Vagina (tissue), 2 donors: Measurements from ENCODE around the gene ENTREP1. TPM values are rescaled to one million over a fixed set of nuclear protein-coding genes. Genes with fewer than 3 reads are reported as not detected.
"Not testable (repeated sequence)": the region's sequence is repeated elsewhere in the genome, so short reads cannot be mapped to it uniquely, and the experiment has no call there.

Source experiments
- DNase-seq, 2 donors: peaks; one replicate each; pipeline ENCODE4 v3.0.0-alpha.2; 2017; ENCODE audit errors: extremely low spot score in 2 of 2
- H3K27ac ChIP-seq: fragments of 200-600 bp; sonication (generic); one replicate; pipeline ENCODE4 v1.5.1; 2019
- H3K27me3 ChIP-seq: fragments of 200-600 bp; sonication (generic); one replicate; pipeline ENCODE4 v1.5.1; 2019
- H3K36me3 ChIP-seq, 2 donors: fragments of 200-600 bp; sonication (generic); one replicate each; pipeline ENCODE4 v1.5.1; 2017 to 2019
- H3K4me1 ChIP-seq: fragments of 200-600 bp; sonication (generic); one replicate; pipeline ENCODE4 v1.5.1; 2019
- H3K4me3 ChIP-seq, 2 donors: fragments of 200-600 bp; sonication (generic); 1 replicate in 1 of 2; 2 replicates in 1 of 2; pipeline ENCODE4 v1.5.1; 2016 to 2019
- H3K9me3 ChIP-seq: fragments of 200-600 bp; sonication (generic); one replicate; pipeline ENCODE4 v1.5.1; 2019
- POLR2A ChIP-seq, 2 donors: fragments of 450-650 bp; IDR thresholded peaks; one replicate each; pipeline ENCODE4 v1.6.1; 2017; ENCODE audit warnings: antibody characterized with exemption in 2 of 2, mild to moderate bottlenecking in 2 of 2, moderate library complexity in 2 of 2
- POLR2AphosphoS5 ChIP-seq, 2 donors: sonication (generic); formaldehyde crosslinking; IDR thresholded peaks; one replicate each; pipeline ENCODE4 v1.9.0; 2017; ENCODE audit warnings: antibody characterized with exemption in 2 of 2, mild to moderate bottlenecking in 2 of 2, low read depth in 1 of 2; ENCODE audit not compliant: insufficient read depth in 1 of 2
- intact Hi-C: fragments of 100-400 bp; cut with DNase I; formaldehyde crosslinking; loops from one replicate; pipeline ENCODE4 v1.15.1; 2023
- total RNA-seq: library from RNA; depleted of rRNA; stranded (reverse); fragments of >200 nt; gene quantifications from one replicate; pipeline ENCODE4 v1.2.3, GENCODE V29; 2016
- TF ChIP-seq, protein P1 (sequence below), 3 experiments: fragments of 450-650 bp in 2 of 3; fragments of 200-600 bp in 1 of 3; sonication (generic) in 1 of 3; IDR thresholded peaks; one replicate each; pipeline ENCODE4 v1.5.1; 2017 to 2019; ENCODE audit warnings: antibody characterized with exemption in 3 of 3, mild to moderate bottlenecking in 2 of 3, moderate library complexity in 2 of 3

ENTREP1 gene
- total RNA-seq, 1 donor from 2014 or later, result 12.5 TPM

DNA sequence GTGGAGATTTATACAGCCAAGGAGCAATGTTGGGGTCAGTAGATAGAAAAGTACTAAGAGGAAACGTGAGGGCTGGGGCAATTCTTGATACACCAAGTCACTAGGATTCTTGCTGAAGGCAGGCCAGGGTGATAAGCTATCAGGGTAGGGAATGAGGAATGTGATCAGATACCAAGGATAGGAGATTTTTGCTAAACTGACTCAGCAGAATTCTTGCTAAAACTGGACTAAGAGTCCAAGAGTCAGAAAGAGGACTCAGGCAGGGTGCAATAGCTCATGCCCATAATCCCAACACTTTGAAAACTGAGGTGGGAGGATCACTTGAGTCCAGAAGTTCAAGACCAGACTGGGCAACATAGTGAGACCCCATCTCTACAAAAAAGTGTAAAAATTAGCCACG, 71.7 kb downstream of the ENTREP1 start:
- Histone ChIP-seq H3K27me3 (no peaks in the 10 kb centered on the region), H3K27ac (no peak overlapping the region), H3K36me3 (no peaks in the 10 kb centered on the region), H3K4me1 (no peaks in the 10 kb centered on the region), H3K9me3 (no peaks in the 10 kb centered on the region), H3K4me3 (no peak overlapping the region)
- intact Hi-C loops, result no loop called here
- no peak for DNase-seq
- TF ChIP-seq POLR2A (IDR thresholded peaks at IDR 0.05), result no peak

DNA sequence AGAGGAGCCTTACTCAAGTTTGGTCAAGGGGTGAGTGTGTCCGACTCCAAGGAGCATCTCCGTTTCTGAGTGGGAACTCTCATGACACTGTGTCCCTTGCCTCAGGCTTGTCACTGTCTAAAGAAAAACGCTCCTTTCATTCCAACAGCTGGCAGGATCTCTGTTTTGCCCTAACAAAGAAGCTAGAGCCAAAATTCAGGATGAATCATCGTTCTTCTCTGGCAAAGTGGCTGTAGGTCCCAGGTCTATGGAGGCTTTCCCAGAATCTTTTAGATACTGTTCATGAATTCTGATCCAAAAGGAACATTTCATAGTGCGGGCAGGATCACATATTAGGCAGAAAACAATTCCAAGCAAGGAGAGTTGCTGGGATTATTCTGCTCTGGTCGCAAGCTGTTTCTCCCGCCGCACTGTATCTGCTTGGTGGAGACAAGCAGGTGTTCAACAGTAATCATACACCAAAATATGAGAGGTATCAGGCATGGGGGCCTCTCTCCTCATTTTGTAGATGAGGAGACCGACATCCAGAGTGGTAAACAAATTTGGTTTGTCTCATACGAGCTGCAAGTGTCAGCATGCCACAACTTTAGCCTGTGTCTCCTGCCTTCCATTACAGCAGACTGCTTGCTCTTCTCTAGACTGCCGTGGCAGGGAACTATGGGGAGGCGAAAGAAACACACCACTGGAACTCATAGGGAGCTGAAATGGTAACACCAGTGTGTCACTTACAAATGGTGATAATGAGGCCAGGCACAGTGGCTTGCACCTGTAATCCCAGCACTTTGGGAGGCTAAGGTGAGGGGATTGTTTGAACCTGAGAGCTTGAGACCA, 72.6 kb downstream of the ENTREP1 start:
- no peak for TF ChIP-seq POLR2A (IDR thresholded peaks at IDR 0.05)
- TF ChIP-seq, protein P1, sequence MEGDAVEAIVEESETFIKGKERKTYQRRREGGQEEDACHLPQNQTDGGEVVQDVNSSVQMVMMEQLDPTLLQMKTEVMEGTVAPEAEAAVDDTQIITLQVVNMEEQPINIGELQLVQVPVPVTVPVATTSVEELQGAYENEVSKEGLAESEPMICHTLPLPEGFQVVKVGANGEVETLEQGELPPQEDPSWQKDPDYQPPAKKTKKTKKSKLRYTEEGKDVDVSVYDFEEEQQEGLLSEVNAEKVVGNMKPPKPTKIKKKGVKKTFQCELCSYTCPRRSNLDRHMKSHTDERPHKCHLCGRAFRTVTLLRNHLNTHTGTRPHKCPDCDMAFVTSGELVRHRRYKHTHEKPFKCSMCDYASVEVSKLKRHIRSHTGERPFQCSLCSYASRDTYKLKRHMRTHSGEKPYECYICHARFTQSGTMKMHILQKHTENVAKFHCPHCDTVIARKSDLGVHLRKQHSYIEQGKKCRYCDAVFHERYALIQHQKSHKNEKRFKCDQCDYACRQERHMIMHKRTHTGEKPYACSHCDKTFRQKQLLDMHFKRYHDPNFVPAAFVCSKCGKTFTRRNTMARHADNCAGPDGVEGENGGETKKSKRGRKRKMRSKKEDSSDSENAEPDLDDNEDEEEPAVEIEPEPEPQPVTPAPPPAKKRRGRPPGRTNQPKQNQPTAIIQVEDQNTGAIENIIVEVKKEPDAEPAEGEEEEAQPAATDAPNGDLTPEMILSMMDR (IDR thresholded peaks at IDR 0.05), result no peak
- TF ChIP-seq POLR2AphosphoS5 (IDR thresholded peaks at IDR 0.05; ENCODE audit: insufficient read depth in 1 of 2, low read depth in 1 of 2), result no peak
- Histone ChIP-seq H3K9me3 (no peaks in the 10 kb centered on the region), H3K27ac (no peak overlapping the region), H3K4me1 (no peaks in the 10 kb centered on the region), H3K4me3 (no peak overlapping the region), H3K27me3 (no peaks in the 10 kb centered on the region), H3K36me3 (no peaks in the 10 kb centered on the region)
- no peak for DNase-seq
- intact Hi-C loops, result no loop called here

DNA sequence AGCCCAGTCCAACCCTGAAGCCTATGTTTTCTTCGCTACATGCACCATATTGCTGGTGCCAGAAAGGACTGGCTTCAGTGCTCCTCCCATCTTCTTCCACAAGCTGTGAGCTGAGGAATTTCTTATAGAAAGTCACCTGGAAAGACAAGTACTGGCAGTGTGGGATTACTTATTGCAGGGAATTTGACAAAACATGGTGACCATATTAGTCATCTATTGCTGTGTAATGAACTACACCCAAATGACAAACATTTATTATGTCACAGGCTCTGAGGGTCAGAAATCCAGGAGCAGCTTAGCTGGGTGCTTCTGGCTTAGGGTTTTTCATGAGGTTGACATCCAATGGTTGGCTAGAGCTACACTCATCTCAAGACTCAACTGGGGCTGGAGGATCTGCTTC, 75.5 kb downstream of the ENTREP1 start:
- intact Hi-C loops, result no loop called here
- Histone ChIP-seq H3K4me1 (no peaks in the 10 kb centered on the region), H3K36me3 (no peaks in the 10 kb centered on the region), H3K4me3 (no peak overlapping the region), H3K27ac (no peak overlapping the region), H3K27me3 (no peaks in the 10 kb centered on the region), H3K9me3 (no peaks in the 10 kb centered on the region)
- DNase-seq, result no peak
- TF ChIP-seq POLR2AphosphoS5 (IDR thresholded peaks at IDR 0.05; ENCODE audit: insufficient read depth in 1 of 2, low read depth in 1 of 2), result peak in 1 of 2 donors; percentile 25
- TF ChIP-seq, protein P1 (IDR thresholded peaks at IDR 0.05), result no peak

DNA sequence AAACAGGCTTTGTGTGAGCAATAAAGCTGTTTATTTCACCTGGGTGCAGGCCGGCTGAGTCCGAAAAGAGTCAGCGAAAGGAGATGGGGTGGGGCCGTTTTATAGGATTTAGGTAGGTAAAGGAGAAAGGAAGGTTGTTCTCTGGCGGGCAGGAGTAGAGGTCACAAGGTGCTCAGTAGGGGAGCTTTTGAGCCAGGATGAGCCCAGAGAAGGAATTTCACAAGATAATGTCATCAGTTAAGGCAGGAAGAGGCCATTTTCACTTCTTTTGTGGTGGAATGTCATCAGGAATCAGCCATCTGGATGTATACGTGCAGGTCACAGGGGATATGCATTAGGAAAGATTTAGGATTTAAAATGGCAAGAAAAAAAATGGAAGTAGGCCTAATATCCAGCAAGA, 84.9 kb downstream of the ENTREP1 start:
- H3K4me1 ChIP-seq, H3K36me3 ChIP-seq, H3K4me3 ChIP-seq, H3K27ac ChIP-seq, DNase-seq, H3K27me3 ChIP-seq, H3K9me3 ChIP-seq, intact Hi-C loops: not testable (repeated sequence)

DNA sequence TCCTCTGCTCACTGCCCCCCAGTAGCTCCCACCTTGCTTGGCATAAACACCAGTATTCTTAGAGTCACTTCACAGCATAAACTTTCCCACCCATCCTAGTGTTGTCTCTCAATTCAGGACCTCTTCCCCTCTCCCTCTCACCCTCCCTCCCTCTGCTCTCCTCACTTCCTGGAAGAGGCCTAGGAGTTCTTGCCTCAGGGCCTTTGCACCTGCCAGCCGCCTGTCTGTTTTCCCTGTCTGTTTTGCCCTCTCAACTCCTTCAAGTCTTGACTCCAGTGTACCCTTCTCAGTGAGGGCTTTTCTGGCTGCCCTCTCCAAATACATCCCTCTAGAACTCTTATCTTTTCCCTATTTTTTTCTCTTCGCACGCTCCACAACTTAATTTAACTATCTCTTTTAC, 86.2 kb downstream of the ENTREP1 start:
- H3K4me3 ChIP-seq, result no peak overlapping the region
- H3K27me3 ChIP-seq, result no peaks in the 10 kb centered on the region
- H3K4me1 ChIP-seq, result no peaks in the 10 kb centered on the region
- TF ChIP-seq POLR2A (IDR thresholded peaks at IDR 0.05) (no peak), POLR2AphosphoS5 (IDR thresholded peaks at IDR 0.05; ENCODE audit: insufficient read depth in 1 of 2, low read depth in 1 of 2) (no peak)
- TF ChIP-seq, protein P1 (IDR thresholded peaks at IDR 0.05), result no peak
- no peak for DNase-seq
- no peaks in the 10 kb centered on the region for H3K36me3 ChIP-seq
- H3K27ac ChIP-seq, result no peak overlapping the region
- H3K9me3 ChIP-seq, result no peaks in the 10 kb centered on the region
- intact Hi-C loops, result no loop called here

DNA sequence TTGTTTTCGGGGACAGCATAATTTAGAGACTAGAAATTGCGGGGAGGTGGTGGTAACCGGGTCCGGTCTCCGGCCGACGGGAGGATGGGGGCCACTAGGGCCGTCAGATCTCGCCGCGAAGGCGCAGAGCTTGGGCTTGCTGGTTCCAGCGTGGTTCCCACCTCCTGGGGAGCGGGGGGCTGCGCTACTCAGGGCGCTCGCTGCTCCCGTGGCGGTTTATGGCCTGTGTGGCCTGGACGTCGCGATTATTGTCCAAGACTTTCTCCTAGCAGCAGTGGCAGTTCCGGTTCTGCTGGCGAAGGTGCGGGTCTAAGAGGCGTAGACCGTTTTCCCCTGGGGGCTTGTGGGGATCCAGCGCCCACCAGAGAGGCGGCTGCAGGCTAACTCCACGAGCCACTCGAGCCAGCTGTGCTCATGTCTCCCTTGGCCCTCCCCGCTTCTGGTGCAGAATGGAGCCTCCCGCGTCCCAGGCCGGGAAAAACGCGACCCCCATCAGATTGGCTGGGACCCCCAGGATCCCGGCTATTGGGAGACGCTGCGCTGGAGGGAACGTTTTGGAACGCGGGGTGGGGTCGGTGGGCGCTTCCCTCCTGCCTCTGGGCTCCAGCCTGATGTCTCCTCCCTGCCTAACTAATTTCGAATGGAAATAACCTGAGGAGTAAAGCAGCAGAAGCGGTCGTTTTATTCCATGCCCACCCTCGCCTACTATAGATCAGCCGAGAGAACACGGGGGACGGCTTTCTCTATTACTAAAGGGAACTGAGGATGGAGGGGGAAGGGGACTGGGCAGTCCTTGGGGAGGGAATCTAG, 87.1 kb downstream of the ENTREP1 start:
- H3K27ac ChIP-seq, result no peak overlapping the region
- H3K36me3 ChIP-seq, result no peaks in the 10 kb centered on the region
- no peaks in the 10 kb centered on the region for H3K27me3 ChIP-seq
- DNase-seq, result no peak
- no peak for TF ChIP-seq POLR2AphosphoS5 (IDR thresholded peaks at IDR 0.05; ENCODE audit: insufficient read depth in 1 of 2, low read depth in 1 of 2)
- H3K4me1 ChIP-seq, result no peaks in the 10 kb centered on the region
- intact Hi-C loops, result no loop called here
- H3K9me3 ChIP-seq, result no peaks in the 10 kb centered on the region
- no peak overlapping the region for H3K4me3 ChIP-seq
